HepG2 (cell line): ENCODE results near the gene NEMF. TPM values are rescaled to one million over a fixed set of nuclear protein-coding genes. Genes with fewer than 3 reads are reported as not detected.

Experiments used
- ERF ChIP-seq: IDR thresholded peaks from 2 replicates; pipeline ENCODE4 v1.6.1; 2018; ENCODE audit warnings: missing biosample characterization, missing genetic modification reagents
- HOXA5 ChIP-seq: sonication (generic); formaldehyde crosslinking; IDR thresholded peaks from 2 replicates; pipeline ENCODE4 v1.4.0; 2020; ENCODE audit warnings: missing genetic modification reagents
- MAFG ChIP-seq: sonication (generic); formaldehyde crosslinking; IDR thresholded peaks from 2 replicates; pipeline ENCODE4 v1.5.1; 2020; ENCODE audit warnings: mild to moderate bottlenecking, missing genetic modification reagents
- MED1 ChIP-seq: sonication (generic); formaldehyde crosslinking; IDR thresholded peaks from 2 replicates; pipeline ENCODE4 v1.4.0; 2020; ENCODE audit warnings: missing genetic modification reagents
- MTF1 ChIP-seq: sonication (generic); formaldehyde crosslinking; IDR thresholded peaks from 2 replicates; pipeline ENCODE4 v1.5.0; 2020; ENCODE audit warnings: missing genetic modification reagents
- PHF20 ChIP-seq: sonication (generic); formaldehyde crosslinking; IDR thresholded peaks from 2 replicates; pipeline ENCODE4 v1.5.0; 2020; ENCODE audit warnings: mild to moderate bottlenecking, missing genetic modification reagents
- PPARG ChIP-seq: conservative IDR thresholded peaks from 2 replicates; pipeline ENCODE4 v1.6.1; 2016; ENCODE audit warnings: missing biosample characterization, missing genetic modification reagents
- SIN3A ChIP-seq: IDR thresholded peaks from 2 replicates; pipeline ENCODE4 v1.6.1; 2011; ENCODE audit warnings: low read depth, mild to moderate bottlenecking, control low read depth, low read length, borderline replicate concordance
- SNAPC2 ChIP-seq: sonication (generic); formaldehyde crosslinking; IDR thresholded peaks from 2 replicates; pipeline ENCODE4 v1.8.1; 2022; ENCODE audit warnings: mild to moderate bottlenecking, missing genetic modification reagents
- SOX13 ChIP-seq, 3 experiments: fragments of 450-650 bp in 1 of 3; sonication (generic) in 1 of 3; formaldehyde crosslinking in 1 of 3; IDR thresholded peaks in 2 of 3; conservative IDR thresholded peaks in 1 of 3; 2 replicates each; pipeline versions ENCODE4 v1.5.0 to v1.6.1; 2016 to 2020; ENCODE audit warnings: antibody characterized with exemption in 1 of 3, mild to moderate bottlenecking in 1 of 3, missing compliant biosample characterization in 1 of 3, missing genetic modification reagents in 1 of 3, moderate library complexity in 1 of 3
- SP1 ChIP-seq, 2 experiments: fragments of 450-650 bp in 1 of 2; sonication (generic) in 1 of 2; formaldehyde crosslinking in 1 of 2; IDR thresholded peaks; 2 replicates each; pipeline versions ENCODE4 v1.4.0 to v1.6.1; 2016 to 2020; ENCODE audit warnings: missing genetic modification reagents in 1 of 2
- SP4 ChIP-seq: sonication (generic); formaldehyde crosslinking; IDR thresholded peaks from 2 replicates; pipeline ENCODE4 v1.8.1; 2023; ENCODE audit warnings: mild to moderate bottlenecking, missing genetic modification reagents
- SP5 ChIP-seq: IDR thresholded peaks from 2 replicates; pipeline ENCODE4 v1.6.1; 2016; ENCODE audit warnings: low read depth, borderline replicate concordance
- TFDP1 ChIP-seq: IDR thresholded peaks from 2 replicates; pipeline ENCODE4 v1.6.1; 2016; ENCODE audit warnings: missing compliant biosample characterization, missing genetic modification reagents, borderline replicate concordance
- TGIF2 ChIP-seq: IDR thresholded peaks from 2 replicates; pipeline ENCODE4 v1.6.1; 2016; ENCODE audit warnings: control low read depth, missing compliant biosample characterization
- ZBTB20 ChIP-seq: sonication (generic); formaldehyde crosslinking; IDR thresholded peaks from 2 replicates; pipeline ENCODE4 v1.8.1; 2023; ENCODE audit warnings: missing genetic modification reagents, low read depth, mild to moderate bottlenecking, borderline replicate concordance
- ZBTB38 ChIP-seq: sonication (generic); formaldehyde crosslinking; IDR thresholded peaks from 2 replicates; pipeline ENCODE4 v1.5.1; 2020; ENCODE audit warnings: mild to moderate bottlenecking, missing genetic modification reagents
- ZMAT3 ChIP-seq: sonication (generic); formaldehyde crosslinking; conservative IDR thresholded peaks from 2 replicates; pipeline ENCODE4 v1.7.0; 2021; ENCODE audit warnings: missing genetic modification reagents
- ZNF224 ChIP-seq: sonication (generic); formaldehyde crosslinking; IDR thresholded peaks from 2 replicates; pipeline ENCODE4 v1.5.0; 2020; ENCODE audit warnings: mild to moderate bottlenecking, missing genetic modification reagents
- ZNF232 ChIP-seq: sonication (generic); formaldehyde crosslinking; IDR thresholded peaks from 2 replicates; pipeline ENCODE4 v1.4.0; 2020; ENCODE audit warnings: missing genetic modification reagents, borderline replicate concordance
- ZNF343 ChIP-seq: sonication (generic); formaldehyde crosslinking; IDR thresholded peaks from 2 replicates; pipeline ENCODE4 v1.4.0; 2020; ENCODE audit warnings: mild to moderate bottlenecking, missing genetic modification reagents
- ZNF567 ChIP-seq: sonication (generic); formaldehyde crosslinking; IDR thresholded peaks from 2 replicates; pipeline ENCODE4 v1.8.1; 2023; ENCODE audit warnings: mild to moderate bottlenecking, missing genetic modification reagents, borderline replicate concordance
- ZNF572 ChIP-seq: sonication (generic); formaldehyde crosslinking; IDR thresholded peaks from 2 replicates; pipeline ENCODE4 v1.5.1; 2020; ENCODE audit warnings: mild to moderate bottlenecking, missing genetic modification reagents
- polyA plus RNA-seq, 8 experiments: library from polyadenylated mRNA; depleted of rRNA in 3 of 8; stranded (reverse) in 7 of 8; unstranded in 1 of 8; fragments of >200 nt; fragmentation: Illumina TruSeq in 4 of 8; extraction: Trizol in 4 of 8; gene quantifications; 2 replicates each; pipeline versions ENCODE4 v1.2.1 to v1.2.3, GENCODE V29; 2011 to 2016; ENCODE audit warnings: low read depth in 4 of 8, missing spikeins in 1 of 8, mixed read lengths in 1 of 8; ENCODE audit not compliant: insufficient read depth in 1 of 8
- total RNA-seq, 5 experiments: library from RNA; depleted of rRNA; stranded (reverse); fragments of >200 nt; fragmentation: Illumina TruSeq; extraction: Trizol; gene quantifications; 2 replicates each; pipeline ENCODE4 v1.2.3, GENCODE V29; 2016; ENCODE audit warnings: low read depth in 1 of 5

The NEMF gene
- total and polyA plus RNA-seq, 2 of the 13 experiments (the other 11 are each of a cell fraction or from before 2014, with no cell fraction given): 21.3 to 57.9 TPM

- no peak for TF ChIP-seq SOX13 (IDR thresholded peaks at IDR 0.05)
- TF ChIP-seq SOX13 (CRISPR knock-in tag; conservative IDR thresholded peaks at IDR 0.05 in 1 of 2, IDR thresholded peaks at IDR 0.05 in 1 of 2): peak in 1 of 2 experiments; percentile 54; a peak in 1 of 4 replicates
- peak; percentile 57; the same call in 1 of the 2 replicates for TF ChIP-seq PHF20 (CRISPR knock-in tag)
- TF ChIP-seq ZNF567: no peak
- TF ChIP-seq SNAPC2: 0 out of 2 replicates have a peak, but pooled peaks have one; percentile 11
- TF ChIP-seq TGIF2 (CRISPR knock-in tag): no peak
- TF ChIP-seq ERF (CRISPR knock-in tag): peak; percentile 73; the same call in 1 of the 2 replicates
- TF ChIP-seq ZNF224 (CRISPR knock-in tag): peak; percentile 58; the same call in 1 of the 2 replicates
- TF ChIP-seq ZMAT3: 0 out of 2 replicates have a peak, but pooled peaks have one; percentile 15
- peak; percentile 35 for TF ChIP-seq HOXA5
- TF ChIP-seq MED1 (CRISPR knock-in tag): 0 out of 2 replicates have a peak, but pooled peaks have one; percentile 55
- no peak for TF ChIP-seq SP1 (IDR thresholded peaks at IDR 0.05)
- TF ChIP-seq SP1 (CRISPR knock-in tag; IDR thresholded peaks at IDR 0.05): peak; percentile 50; the same call in 1 of the 2 replicates
- TF ChIP-seq MAFG (CRISPR knock-in tag): no peak
- TF ChIP-seq ZNF232 (CRISPR knock-in tag): peak; percentile 68; the same call in 1 of the 2 replicates
- no peak for TF ChIP-seq MTF1 (CRISPR knock-in tag)
- peak; percentile 30; the same call in 1 of the 2 replicates for TF ChIP-seq PPARG (CRISPR knock-in tag)
- peak; percentile 43; the same call in 1 of the 2 replicates for TF ChIP-seq ZBTB38 (CRISPR knock-in tag)
- peak; percentile 68; the same call in 1 of the 2 replicates for TF ChIP-seq SP5
- TF ChIP-seq ZBTB20: peak; percentile 37; the same call in 1 of the 2 replicates
- no peak for TF ChIP-seq ZNF572 (CRISPR knock-in tag)
- TF ChIP-seq SIN3A: peak; percentile 66
- 0 out of 2 replicates have a peak, but pooled peaks have one; percentile 18 for TF ChIP-seq TFDP1 (CRISPR knock-in tag)
- TF ChIP-seq ZNF343 (CRISPR knock-in tag): 0 out of 2 replicates have a peak, but pooled peaks have one; percentile 45
- TF ChIP-seq SP4 (CRISPR knock-in tag): peak; percentile 77; the same call in 1 of the 2 replicates
Measured at GRCh38 chr14:49867831-49868719, 15.5 kb upstream of the NEMF start (continued).
